Epithelial cell of proximal tubule (primary cell): ENCODE results near the gene GADL1. TPM values are rescaled to one million over a fixed set of nuclear protein-coding genes. Genes with fewer than 3 reads are reported as not detected.

Experiments
- DNase-seq: peaks from one replicate; pipeline ENCODE4 v3.0.0-alpha.2; 2011; ENCODE audit warnings: low read depth
- H3K4me3 ChIP-seq: 2 replicates; pipeline ENCODE4 v1.5.1; 2011; ENCODE audit warnings: low read depth, mild to moderate bottlenecking, low read length
- total RNA-seq: library from RNA; depleted of rRNA; stranded (reverse); fragments of >200 nt; gene quantifications from 2 replicates; pipeline ENCODE4 v1.2.3, GENCODE V29; 2015
- TF ChIP-seq, protein P1 (sequence below): conservative IDR thresholded peaks from 2 replicates; pipeline ENCODE4 v1.5.1; 2012; ENCODE audit warnings: low read depth, mild to moderate bottlenecking, low read length

The GADL1 gene
- total RNA-seq, 1 donor from 2014 or later, result not detected

DNA sequence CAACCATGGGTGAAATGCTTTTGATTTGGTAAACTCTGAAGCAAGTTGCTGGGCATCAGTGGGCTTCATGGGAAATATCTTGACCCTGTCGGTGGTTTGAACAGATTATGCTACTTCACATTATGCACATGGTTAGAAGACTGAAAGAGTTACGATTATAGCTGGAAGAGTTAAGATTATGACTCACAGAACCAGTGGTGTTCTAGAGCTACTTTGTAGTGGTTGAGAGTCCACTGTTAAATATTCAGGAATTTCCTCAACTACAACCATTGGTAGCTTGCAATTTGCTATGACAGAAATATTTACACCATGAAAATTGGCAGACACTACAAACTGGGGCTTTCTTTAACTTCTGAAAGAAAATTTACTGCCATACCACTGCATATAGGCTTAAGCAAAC, 99.3 kb downstream of the GADL1 start:
- no peak overlapping the region for H3K4me3 ChIP-seq
- TF ChIP-seq, protein P1, sequence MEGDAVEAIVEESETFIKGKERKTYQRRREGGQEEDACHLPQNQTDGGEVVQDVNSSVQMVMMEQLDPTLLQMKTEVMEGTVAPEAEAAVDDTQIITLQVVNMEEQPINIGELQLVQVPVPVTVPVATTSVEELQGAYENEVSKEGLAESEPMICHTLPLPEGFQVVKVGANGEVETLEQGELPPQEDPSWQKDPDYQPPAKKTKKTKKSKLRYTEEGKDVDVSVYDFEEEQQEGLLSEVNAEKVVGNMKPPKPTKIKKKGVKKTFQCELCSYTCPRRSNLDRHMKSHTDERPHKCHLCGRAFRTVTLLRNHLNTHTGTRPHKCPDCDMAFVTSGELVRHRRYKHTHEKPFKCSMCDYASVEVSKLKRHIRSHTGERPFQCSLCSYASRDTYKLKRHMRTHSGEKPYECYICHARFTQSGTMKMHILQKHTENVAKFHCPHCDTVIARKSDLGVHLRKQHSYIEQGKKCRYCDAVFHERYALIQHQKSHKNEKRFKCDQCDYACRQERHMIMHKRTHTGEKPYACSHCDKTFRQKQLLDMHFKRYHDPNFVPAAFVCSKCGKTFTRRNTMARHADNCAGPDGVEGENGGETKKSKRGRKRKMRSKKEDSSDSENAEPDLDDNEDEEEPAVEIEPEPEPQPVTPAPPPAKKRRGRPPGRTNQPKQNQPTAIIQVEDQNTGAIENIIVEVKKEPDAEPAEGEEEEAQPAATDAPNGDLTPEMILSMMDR, result no peak
- no peak for DNase-seq

DNA sequence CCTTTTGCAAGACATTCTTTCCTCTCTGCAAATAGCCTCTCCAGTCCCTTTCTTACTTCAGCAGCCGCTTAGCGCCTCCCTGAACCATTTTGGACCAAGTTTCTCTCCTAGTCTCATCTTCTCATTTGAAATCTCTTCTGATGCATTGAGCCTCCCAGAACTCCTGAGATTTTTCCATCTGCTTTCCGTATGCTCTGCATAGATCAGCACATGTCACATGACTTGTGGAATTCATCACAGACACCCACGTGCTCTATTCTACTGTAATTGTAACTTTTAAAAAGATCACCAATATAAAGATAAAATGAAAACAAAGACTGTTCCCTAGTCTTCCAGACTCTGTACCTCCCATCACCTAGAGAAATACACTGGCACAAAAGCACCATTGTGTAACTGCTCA, 100.7 kb downstream of the GADL1 start:
- no peak overlapping the region for H3K4me3 ChIP-seq
- DNase-seq, result no peak
- TF ChIP-seq, protein P1, result no peak

DNA sequence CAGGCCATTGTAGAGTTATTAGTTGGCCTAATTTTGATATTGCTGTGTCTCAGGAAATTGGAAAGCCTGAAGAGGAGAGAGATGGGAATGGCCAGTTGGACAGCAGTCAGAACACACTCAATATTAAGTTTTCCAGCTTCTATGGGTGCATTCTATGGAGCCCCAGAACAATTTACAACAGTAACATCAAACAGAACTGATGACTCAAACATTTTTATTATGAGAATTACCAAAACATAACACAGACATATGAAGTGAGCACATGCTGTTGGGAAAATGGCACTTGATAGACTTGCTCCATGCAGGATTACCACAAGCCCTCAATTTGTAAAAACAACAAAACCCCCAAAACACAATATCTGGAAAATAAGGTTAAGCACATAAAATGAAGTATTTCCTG, 104.3 kb downstream of the GADL1 start:
- H3K4me3 ChIP-seq, result no peak overlapping the region
- TF ChIP-seq, protein P1, result no peak
- DNase-seq, result no peak

DNA sequence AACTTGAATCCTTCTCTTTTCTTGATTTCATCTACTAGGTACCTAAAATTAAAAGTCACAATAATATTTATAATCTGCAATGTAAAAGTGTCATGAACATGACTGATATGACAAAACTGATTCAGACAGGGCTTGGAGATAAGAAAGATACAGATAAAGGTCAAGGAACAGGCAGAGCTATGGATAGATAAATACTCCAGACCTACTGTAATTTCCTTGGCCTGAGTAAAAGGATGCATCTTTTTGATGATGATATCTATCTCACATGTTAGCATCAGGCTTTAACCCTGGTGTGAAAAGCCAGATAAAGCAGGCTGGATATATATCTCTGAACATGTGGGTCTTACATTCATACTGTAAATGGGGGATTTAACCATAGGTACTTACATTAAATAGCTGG, 108.1 kb downstream of the GADL1 start:
- H3K4me3 ChIP-seq, result no peak overlapping the region
- TF ChIP-seq, protein P1, result no peak
- no peak for DNase-seq

DNA sequence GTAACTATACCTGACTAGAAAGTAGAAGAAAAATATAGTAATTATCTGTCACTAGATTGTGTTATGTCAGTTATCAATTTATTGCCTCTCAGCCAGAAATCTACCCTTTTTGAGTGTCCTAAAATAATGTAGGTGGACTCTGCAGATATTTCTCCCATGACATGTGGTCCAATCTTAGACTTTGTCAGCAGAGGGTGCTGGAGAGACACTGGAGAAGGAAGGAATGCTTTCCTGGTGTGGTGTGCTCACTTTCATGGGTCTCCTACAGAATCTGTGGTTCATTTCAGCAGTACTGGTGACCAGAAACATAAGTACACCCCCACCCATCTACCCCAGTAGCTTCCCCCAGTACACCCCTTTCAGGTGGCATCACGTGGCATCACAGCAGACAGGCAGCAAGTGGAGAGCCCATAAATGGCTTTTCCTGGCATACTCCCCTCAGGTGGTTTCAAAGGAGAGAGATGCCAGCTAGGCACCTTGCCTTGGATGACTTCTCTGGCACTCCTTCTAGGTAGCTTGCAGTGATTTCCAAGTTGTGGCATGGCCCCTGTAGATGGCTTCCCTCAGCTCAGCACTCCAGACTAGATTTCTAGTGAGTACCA, 114.7 kb downstream of the GADL1 start:
- no peak for DNase-seq
- H3K4me3 ChIP-seq, result no peak overlapping the region
- TF ChIP-seq, protein P1, result peak; percentile 77

DNA sequence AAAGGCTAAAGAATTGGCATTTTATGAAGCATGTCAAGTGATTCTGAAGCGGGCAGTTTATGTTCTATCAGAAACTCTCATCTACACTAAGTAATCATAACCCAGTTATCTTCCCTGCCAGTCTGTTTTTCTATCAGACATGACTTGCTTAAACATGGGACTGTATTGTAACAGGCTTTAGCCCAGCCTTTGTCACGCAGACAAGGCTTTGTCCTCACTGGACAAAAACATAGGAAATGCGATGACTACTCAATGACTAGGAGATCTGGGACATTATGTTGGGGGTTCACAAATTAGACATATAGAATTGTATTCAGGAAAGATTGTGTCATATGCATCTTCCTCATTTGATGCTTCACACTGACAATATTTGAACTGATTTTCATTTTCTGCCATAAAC, 115.5 kb downstream of the GADL1 start:
- TF ChIP-seq, protein P1, result no peak
- no peak overlapping the region for H3K4me3 ChIP-seq
- DNase-seq, result no peak

DNA sequence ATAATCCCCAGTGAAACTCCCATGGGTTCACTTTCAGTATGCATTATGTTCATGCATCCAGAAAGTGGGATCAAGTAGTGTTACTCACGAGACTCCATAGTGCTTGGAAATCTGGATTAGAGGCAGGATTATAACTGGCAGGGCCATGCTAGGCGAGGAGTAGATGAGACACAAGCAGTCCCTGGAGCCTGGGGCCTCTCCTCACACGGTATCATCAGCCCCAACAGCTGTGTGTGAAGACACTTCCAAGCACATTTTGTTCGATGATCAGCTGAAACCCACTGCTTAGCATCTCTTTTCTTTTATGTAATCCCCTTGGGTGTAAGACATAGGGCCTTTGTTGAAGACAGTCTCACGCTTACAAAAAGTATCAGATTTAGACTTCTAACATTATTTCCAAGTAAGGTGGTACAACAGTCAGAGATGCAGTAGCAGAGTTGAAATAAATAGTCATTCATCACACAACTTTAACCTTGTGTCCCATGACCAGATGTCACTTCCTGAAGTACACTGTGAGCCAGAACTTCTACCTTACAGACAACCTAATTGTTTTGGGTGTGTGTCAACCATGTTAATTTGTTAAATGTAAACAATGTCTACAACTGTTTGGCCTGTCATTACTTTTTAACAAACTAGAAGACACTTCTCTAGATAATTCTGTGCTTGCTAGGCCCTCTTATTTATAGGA, 116.9 kb downstream of the GADL1 start:
- DNase-seq, result no peak
- TF ChIP-seq, protein P1, result no peak
- no peak overlapping the region for H3K4me3 ChIP-seq
